ENCODE results near the gene PDLIM4.
A peak's percentile ranks its signal among the peaks of the same experiment; 100 is the strongest.

The PDLIM4 gene

GRCh38 chr5:132267931-132268768 lies 10.7 kb downstream of the PDLIM4 start:
- DNase-seq: no peak

GRCh38 chr5:132268769-132269551 lies 11.5 kb downstream of the PDLIM4 start:
- DNase-seq: no peak

GRCh38 chr5:132269635-132270334 lies 12.3 kb downstream of the PDLIM4 start:
- no peak for DNase-seq

- DNase-seq: no peak
These were observed 12.8 kb downstream of the PDLIM4 start for GRCh38 chr5:132270335-132270665.

- DNase-seq: no peak
These were observed 13.2 kb downstream of the PDLIM4 start for GRCh38 chr5:132270706-132271105.

GRCh38 chr5:132271251-132272246 lies 14.1 kb downstream of the PDLIM4 start:
- no peak for DNase-seq

DNA sequence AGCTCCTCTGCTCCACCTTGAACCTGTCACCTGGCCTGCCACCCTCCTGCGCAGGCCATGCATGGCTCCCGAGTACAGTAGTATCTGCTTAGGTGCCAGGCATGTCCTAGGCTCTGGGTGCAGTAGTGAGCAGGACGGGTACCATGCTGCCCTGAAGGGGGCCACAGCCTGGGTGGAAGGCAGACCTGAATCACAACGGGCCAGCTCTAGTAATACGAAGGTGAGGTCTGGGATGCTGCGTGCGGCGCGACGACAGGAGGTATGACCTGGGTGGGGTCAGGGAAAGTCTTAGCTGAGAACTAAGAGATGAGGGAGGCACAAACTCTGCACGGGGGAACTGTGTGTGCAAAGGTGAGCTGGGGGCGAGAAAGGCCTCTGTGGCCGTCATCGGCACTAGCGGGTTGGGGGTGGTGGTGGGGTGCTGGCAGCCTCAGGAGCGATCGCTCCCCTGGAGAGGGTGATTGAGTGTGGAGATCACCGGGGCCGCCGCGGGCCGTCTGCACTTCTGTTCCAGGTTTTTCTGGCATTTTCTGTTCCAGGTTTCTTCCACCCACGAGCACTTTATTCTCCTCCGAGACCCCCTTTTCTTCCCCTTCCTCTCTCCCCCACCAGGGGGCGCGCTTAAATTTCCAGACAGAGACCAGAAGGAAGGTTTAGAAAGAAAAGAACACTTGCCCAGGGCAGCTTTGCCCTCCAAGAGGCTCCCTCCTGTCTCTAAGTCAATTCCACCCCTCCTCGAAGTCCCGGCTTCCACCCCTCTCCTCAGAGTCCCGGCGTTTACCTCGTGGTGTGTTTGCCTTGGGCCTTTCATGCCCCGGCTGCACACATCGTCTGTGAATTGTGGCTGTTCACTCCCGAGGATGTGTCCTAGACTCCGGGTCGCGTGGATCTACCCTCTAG lies 15.1 kb downstream of the PDLIM4 start:
- peak; percentile 80 to 84 for DNase-seq

GRCh38 chr5:132273631-132274030 lies 16.1 kb downstream of the PDLIM4 start:
- DNase-seq: no peak

DNA sequence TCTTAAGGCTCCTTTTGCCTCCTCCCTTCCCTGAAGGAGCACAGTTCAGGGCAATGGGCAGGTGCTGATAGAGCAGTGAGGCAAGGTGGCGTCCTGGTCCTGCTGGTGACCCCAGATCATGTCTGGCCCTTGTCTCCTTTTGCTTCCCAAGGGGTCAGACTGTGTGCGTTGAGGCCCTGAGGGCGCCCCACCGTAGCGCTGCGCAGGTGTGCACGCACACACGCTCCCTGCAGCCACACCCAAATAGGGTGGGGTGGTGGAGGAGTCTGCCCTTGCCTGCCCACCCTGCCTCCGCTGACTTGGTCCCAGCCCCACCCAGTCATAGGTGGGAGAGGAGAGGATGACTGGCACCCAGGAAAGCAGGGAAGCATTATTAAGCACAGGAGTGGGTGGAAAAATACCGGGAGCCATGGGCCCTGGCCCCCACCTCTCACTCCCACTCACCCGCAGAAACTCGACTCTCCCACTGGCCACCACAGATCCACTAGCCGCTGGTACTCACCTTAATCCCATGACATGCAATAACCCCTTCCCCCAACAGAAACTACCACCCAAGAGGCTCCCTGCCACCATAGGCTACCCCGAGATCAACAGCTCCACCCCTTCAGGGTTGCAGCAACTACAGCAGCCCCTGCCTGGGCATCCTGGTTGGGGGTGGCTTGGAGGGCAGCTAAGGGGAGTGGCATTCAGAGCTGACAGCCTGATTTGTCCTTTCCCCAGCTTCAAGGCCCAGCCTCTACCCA lies 16.7 kb downstream of the PDLIM4 start:
- no peak for DNase-seq

GRCh38 chr5:132275367-132276220 lies 18.1 kb downstream of the PDLIM4 start:
- no peak for DNase-seq

GRCh38 chr5:132277256-132277655 lies 19.8 kb downstream of the PDLIM4 start:
- no peak for DNase-seq

GRCh38 chr5:132277971-132278853 lies 20.7 kb downstream of the PDLIM4 start:
- no peak for DNase-seq

- no peak for DNase-seq
These were observed 22.3 kb downstream of the PDLIM4 start for GRCh38 chr5:132279801-132280200.

DNA sequence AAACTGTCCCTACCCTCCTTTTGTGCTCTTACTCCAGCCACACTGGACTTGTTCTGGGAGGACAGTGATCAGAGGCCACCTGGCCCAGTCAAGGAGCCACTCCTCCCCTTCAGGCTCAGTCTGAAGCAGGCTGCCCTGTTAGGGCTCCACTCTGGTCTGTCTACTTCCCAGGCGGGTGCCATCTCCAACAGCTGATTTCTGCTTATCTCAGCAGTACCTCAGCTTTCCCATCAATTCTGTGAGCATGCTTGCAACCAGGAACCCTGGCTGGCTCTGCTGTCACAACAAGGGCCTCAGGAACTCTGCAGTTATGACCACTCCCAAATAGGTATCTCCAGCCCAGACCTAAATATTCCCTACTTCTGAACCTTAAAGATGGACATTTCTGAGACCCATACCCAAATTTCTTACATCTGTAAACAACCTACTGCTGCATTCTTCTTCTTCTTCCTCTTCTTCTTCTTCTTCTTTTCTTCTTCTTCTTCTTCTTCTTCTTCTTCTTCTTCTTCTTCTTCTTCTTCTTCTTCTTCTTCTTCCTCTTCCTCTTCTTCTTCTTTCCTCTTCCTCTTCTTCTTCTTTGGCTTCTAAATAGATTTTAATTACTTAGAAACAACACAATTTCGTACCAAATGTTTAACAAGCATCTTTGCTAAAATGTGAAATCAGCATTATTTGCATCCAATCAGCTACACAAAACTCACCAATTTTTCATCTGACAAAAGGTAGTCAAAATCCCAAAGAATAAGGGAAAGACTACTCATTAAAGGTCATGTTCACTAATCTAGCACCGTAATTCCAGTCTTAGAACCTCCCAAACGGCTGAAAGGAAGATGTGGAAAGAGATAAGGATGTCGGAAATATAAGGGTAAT lies 23.1 kb downstream of the PDLIM4 start:
- no peak for DNase-seq

DNA sequence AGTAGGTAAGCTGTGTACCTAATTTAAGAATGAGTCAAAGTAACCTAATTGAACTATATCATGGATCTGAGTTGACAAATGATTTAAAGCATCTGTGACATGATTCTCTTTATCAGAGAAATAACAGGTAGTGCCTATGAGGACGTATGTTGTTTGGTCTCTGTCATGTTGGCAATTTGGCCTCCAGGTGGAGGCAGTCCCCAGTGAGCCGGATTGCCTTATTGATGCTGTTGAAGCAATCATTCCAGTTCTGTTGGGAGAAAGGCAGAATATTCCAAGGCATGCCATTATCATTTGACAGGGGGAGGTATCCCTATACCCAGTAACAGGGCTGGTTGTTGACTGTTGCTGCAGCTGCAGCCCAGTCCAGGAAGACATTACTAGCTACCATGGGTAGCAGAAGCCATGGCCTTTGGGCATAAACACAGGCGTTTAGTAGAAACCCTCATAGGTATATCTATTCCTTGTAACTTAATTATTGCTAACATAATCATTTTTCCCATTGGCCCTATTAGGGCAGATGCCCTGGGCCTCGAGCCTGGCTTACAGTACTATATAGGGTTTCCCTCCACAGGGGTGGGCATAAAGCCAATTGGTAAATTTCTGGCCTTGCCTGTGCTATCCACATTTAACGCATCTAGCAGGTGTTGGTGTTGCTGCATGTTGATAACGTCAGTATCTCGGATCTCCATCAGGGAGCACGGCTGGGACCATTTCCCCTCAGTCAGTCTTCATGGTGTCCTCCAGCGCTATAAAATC lies 24.5 kb downstream of the PDLIM4 start:
- DNase-seq: no peak

GRCh38 chr5:132283423-132284043 lies 26.0 kb downstream of the PDLIM4 start:
- no peak for DNase-seq
